Measurements from ENCODE around the gene HSPA12A.

HSPA12A gene

GRCh38 chr10:116683821-116684220 lies 58.5 kb downstream of the HSPA12A start (continued):
- TF ChIP-seq PRDM2 (tag by site-specific recombination; IDR thresholded peaks at IDR 0.05; ENCODE audit: borderline replicate concordance) (no peak), ZSCAN18 (tag by site-specific recombination; IDR thresholded peaks at IDR 0.05) (no peak)

- ChIA-PET CTCF (interaction anchor here (0.6 to 6.1 kb wide), 14 partner anchors 9 to 492 kb away, joined by 3 to 109 read pairs (median 6); no protein-coding TSS in a partner anchor), POLR2A (interaction anchor here (1.0 kb wide), 1 partner anchor 9 kb away, joined by 4 read pairs; no protein-coding TSS in a partner anchor)
- H3K9me3 ChIP-seq (ENCODE audit: control insufficient read depth, insufficient read depth, low read depth, low read length), result no peaks in the 10 kb centered on the region
- H3K27ac ChIP-seq (ENCODE audit: extremely low read depth, low read depth, low read length), result no peak overlapping the region
- H3K4me3 ChIP-seq (ENCODE audit: low read depth, low read length), result no peak overlapping the region
- no peak for TF ChIP-seq SP3 (tag by site-specific recombination; IDR thresholded peaks at IDR 0.05)
- no peak for TF ChIP-seq ZNF366 (tag by site-specific recombination; conservative IDR thresholded peaks at IDR 0.05)
- no peak for TF ChIP-seq ZNF560 (tag by site-specific recombination; IDR thresholded peaks at IDR 0.05; ENCODE audit: borderline replicate concordance)
- TF ChIP-seq SCRT1 (tag by site-specific recombination; IDR thresholded peaks at IDR 0.05; ENCODE audit: borderline replicate concordance), result no peak
- TF ChIP-seq ZNF398 (tag by site-specific recombination; IDR thresholded peaks at IDR 0.05), result no peak
- TF ChIP-seq ZNF2 (tag by site-specific recombination; IDR thresholded peaks at IDR 0.05), result no peak
- TF ChIP-seq ZNF571 (tag by site-specific recombination; IDR thresholded peaks at IDR 0.05), result no peak
- TF ChIP-seq WT1 (tag by site-specific recombination; IDR thresholded peaks at IDR 0.05), result no peak
- no peak for TF ChIP-seq ZNF140 (tag by site-specific recombination; IDR thresholded peaks at IDR 0.05)
- TF ChIP-seq ZNF426 (tag by site-specific recombination; IDR thresholded peaks at IDR 0.05), result no peak
- no peak for TF ChIP-seq ZNF48 (tag by site-specific recombination; IDR thresholded peaks at IDR 0.05)
- H3K4me1 ChIP-seq (ENCODE audit: control insufficient read depth, insufficient read depth, low read length), result no peaks in the 10 kb centered on the region
- peaks cover 0 to 17% of the 10 kb centered on the region in 2 experiments; a peak in 1 of 3 replicates for H3K36me3 ChIP-seq (ENCODE audit: control insufficient read depth in 2 of 2, insufficient read depth in 1 of 2, low read length in 2 of 2)
Observed at GRCh38 chr10:116683166-116683565, 59.2 kb downstream of the HSPA12A start.

GRCh38 chr10:116679351-116679750 lies 63.0 kb downstream of the HSPA12A start:
- ChIA-PET POLR2A (no interaction called here), CTCF (interaction anchor here (1.0 to 6.1 kb wide), 2 partner anchors 51 to 108 kb away, joined by 4 to 109 read pairs; no protein-coding TSS in a partner anchor)
- H3K36me3 ChIP-seq (ENCODE audit: control insufficient read depth in 2 of 2, insufficient read depth in 1 of 2, low read length in 2 of 2), result peaks cover 0 to 34% of the 10 kb centered on the region in 2 experiments; a peak in 1 of 3 replicates
- no peaks in the 10 kb centered on the region for H3K4me1 ChIP-seq (ENCODE audit: control insufficient read depth, insufficient read depth, low read length)
- no peak overlapping the region for H3K27ac ChIP-seq (ENCODE audit: extremely low read depth, low read depth, low read length)
- H3K9me3 ChIP-seq (ENCODE audit: control insufficient read depth, insufficient read depth, low read depth, low read length), result no peaks in the 10 kb centered on the region
- no peak overlapping the region for H3K4me3 ChIP-seq (ENCODE audit: low read depth, low read length)
- TF ChIP-seq ZNF114 (tag by site-specific recombination; IDR thresholded peaks at IDR 0.05) (no peak), ZNF555 (tag by site-specific recombination; conservative IDR thresholded peaks at IDR 0.05) (no peak), HOXD13 (CRISPR knock-in tag; IDR thresholded peaks at IDR 0.05; ENCODE audit: borderline replicate concordance) (no peak), KLF10 (tag by site-specific recombination; IDR thresholded peaks at IDR 0.05) (no peak), ZNF596 (tag by site-specific recombination; IDR thresholded peaks at IDR 0.05) (no peak), ZNF280D (tag by site-specific recombination; IDR thresholded peaks at IDR 0.05) (no peak), ZNF621 (tag by site-specific recombination; IDR thresholded peaks at IDR 0.05) (no peak), ZNF366 (tag by site-specific recombination; conservative IDR thresholded peaks at IDR 0.05) (no peak)

All from HEK293 (cell line).